ENCODE measurements around the gene TTLL1. TPM values are rescaled to one million over a fixed set of nuclear protein-coding genes. Genes with fewer than 3 reads are reported as not detected.

Gene TTLL1
- 3.7 TPM for polyA plus RNA-seq

DNA sequence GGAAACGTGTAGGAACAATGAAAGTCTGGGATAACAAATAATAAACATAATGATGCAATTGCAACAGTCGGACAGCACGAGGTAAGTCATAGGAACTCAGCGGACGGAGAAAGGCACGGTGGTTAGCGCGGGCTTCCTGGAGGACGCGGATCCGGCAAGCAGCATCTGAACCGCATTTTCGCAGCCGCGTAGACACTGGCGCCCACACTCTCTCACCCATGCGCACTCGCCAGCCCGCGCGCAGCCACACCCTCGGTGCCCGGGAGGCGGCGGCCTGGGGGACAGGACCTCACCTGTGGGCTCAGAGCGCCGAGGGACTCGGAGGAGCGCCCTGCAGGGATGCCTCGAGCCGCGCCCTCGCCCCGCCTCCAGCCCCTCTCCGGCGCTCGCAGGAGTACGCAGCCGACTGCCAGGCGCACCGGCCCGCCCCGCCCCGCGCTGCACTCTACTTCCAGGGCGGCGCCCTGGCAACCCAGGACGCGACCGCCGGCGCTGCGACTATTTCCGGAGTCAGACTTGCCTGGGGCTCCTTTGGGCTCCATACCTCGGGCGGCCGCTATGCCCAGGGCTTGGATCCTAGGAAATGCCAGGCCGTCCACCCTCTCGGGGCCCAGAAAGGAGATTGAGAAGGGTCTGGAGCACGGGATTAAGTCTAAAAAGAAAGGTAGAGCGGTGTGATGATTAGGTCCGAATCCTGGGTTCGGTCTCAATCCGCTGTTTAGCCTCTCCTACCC, at the start of gene TTLL1:
Gene TTLL1 (minus strand): TSS at position 408 of the 734 bp plus-strand sequence. CDS start 13,805 bp downstream, outside the sequence.
- peaks cover 3% of the 10 kb centered on the region for H3K36me3 Mint-ChIP-seq
- H3K9me3 Mint-ChIP-seq: no peaks in the 10 kb centered on the region
- H3K27me3 Mint-ChIP-seq: peaks cover 3% of the 10 kb centered on the region
- H3K4me3 Mint-ChIP-seq: peak within 1 kb of the TSS; percentile 86 to 95 (median 90)
- peak within 1 kb of the TSS; percentile 29 to 64 (median 35) for H3K27ac Mint-ChIP-seq
- peaks cover 11 to 14% (median 11%) of the 10 kb centered on the region in 3 donors for H3K4me1 Mint-ChIP-seq

DNA sequence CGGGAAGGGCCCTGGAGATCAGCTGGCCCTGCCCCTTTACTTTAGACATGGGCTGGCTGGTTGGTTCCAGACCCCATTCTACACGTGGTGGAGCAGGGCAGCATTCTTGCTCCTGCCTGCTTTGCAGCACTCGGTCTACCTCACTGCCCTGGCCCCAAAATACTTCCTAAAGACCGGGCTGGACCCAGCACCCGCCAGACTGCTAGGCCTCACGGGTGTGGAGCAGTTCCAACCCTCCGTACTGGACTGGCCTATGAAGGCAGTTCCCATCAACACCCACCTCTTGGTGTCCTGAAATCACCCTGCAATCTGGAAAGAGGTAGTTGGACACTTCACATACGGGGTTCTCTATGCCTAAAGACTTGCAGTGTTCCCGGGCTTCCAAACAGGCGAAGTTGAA, 47.6 kb upstream of the TTLL1 start:
- H3K36me3 Mint-ChIP-seq: no peaks in the 10 kb centered on the region
- no peaks in the 10 kb centered on the region for H3K9me3 Mint-ChIP-seq
- H3K27me3 Mint-ChIP-seq: no peaks in the 10 kb centered on the region
- no peak overlapping the region for H3K27ac Mint-ChIP-seq
- H3K4me1 Mint-ChIP-seq: peaks cover 4 to 9% (median 9%) of the 10 kb centered on the region in 3 donors
- H3K4me3 Mint-ChIP-seq: no peak overlapping the region

DNA sequence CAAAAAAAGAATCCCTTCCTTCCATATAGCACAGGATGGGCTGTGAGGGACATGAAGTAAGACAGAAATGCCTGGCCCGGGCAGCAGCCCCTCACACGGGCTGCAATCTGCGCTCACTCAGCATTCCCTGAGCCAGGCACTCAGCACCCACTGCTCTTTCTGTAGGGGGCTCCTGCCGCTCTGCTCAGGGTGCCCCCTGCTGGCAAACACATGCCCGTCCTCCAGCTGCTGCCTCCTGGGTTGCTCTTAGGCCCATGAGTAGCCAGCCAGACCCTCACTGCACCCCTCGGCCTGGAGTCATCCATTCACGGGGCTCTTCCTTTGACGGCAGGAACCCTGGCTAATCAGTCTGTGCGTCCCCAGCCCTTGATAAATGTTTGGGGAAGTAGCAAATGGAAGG, 47.1 kb upstream of the TTLL1 start:
- peak overlapping the region in 1 of 4 donors; percentile 12 for H3K4me3 Mint-ChIP-seq
- no peaks in the 10 kb centered on the region for H3K9me3 Mint-ChIP-seq
- peaks cover 4 to 9% (median 8%) of the 10 kb centered on the region in 3 donors for H3K4me1 Mint-ChIP-seq
- H3K27me3 Mint-ChIP-seq: no peaks in the 10 kb centered on the region
- no peaks in the 10 kb centered on the region for H3K36me3 Mint-ChIP-seq
- no peak overlapping the region for H3K27ac Mint-ChIP-seq

DNA sequence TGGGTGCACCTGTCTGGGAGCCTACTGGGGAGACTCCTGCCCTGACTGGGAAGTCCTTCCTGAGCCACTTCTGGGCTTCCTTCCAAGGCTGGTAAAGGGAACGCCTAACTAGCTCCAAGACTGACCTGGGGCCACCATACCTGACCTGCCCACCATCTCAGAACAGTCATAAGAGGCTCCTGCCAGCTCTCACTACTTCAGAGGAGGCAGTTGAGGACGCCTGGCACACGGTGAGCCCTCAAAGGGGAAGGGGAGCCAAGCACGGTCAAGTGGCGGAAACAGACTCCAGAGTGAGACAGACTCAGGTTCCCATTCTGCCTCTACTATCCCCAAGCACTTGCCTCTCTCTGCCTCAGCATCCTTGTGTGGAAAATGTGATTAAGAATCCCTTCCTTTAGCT, 46.4 kb upstream of the TTLL1 start:
- no peaks in the 10 kb centered on the region for H3K9me3 Mint-ChIP-seq
- H3K27ac Mint-ChIP-seq: no peak overlapping the region
- H3K4me3 Mint-ChIP-seq: no peak overlapping the region
- H3K36me3 Mint-ChIP-seq: no peaks in the 10 kb centered on the region
- H3K4me1 Mint-ChIP-seq: peaks cover 4 to 6% (median 5%) of the 10 kb centered on the region in 3 donors
- H3K27me3 Mint-ChIP-seq: no peaks in the 10 kb centered on the region

DNA sequence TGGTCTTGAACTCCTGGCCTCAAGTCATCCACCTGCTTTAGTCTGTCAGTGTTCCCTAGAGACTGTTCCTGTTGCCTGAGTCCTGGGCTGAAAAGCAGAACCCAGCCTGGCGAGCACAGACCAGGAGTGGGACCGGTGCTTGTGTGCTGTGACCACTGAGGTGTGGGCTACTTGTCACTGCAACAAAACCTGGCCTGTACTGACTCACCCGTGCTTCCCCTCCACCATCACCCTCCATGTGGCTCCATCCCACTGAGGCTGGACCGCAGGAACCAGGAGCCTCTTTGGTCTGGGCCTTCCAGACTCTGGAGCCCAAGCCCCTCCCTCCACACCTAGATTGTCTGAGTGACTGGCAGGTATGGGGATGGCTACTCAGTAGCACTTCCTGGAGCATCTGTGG, 45.4 kb upstream of the TTLL1 start:
- no peaks in the 10 kb centered on the region for H3K36me3 Mint-ChIP-seq
- no peaks in the 10 kb centered on the region for H3K9me3 Mint-ChIP-seq
- no peak overlapping the region for H3K27ac Mint-ChIP-seq
- H3K4me3 Mint-ChIP-seq: no peak overlapping the region
- H3K4me1 Mint-ChIP-seq: peaks cover 4 to 7% (median 6%) of the 10 kb centered on the region in 3 donors
- peaks cover 3% of the 10 kb centered on the region for H3K27me3 Mint-ChIP-seq

DNA sequence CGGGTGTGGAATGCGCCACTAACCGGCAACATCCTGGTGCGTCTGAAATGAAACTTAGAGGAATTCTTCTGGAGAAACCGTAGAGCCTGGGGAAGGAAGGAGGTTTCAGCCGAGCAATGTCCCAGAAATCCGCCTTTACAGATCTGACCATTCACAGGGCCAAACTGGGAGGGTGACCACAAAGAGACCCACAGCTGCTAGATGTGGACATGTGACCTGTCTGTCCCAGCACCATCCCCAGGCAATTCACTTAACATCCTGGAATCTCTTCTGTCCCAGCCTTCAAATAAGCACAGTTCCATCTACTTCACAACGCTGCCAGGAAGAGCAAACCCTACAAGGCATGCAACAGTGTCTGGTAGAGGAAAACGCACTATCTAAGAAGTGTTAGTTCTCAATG, 44.2 kb upstream of the TTLL1 start:
- no peak overlapping the region for H3K4me3 Mint-ChIP-seq
- H3K27ac Mint-ChIP-seq: no peak overlapping the region
- peaks cover 8% of the 10 kb centered on the region for H3K27me3 Mint-ChIP-seq
- H3K4me1 Mint-ChIP-seq: peaks cover 9 to 16% (median 15%) of the 10 kb centered on the region in 3 donors
- no peaks in the 10 kb centered on the region for H3K9me3 Mint-ChIP-seq
- H3K36me3 Mint-ChIP-seq: no peaks in the 10 kb centered on the region

DNA sequence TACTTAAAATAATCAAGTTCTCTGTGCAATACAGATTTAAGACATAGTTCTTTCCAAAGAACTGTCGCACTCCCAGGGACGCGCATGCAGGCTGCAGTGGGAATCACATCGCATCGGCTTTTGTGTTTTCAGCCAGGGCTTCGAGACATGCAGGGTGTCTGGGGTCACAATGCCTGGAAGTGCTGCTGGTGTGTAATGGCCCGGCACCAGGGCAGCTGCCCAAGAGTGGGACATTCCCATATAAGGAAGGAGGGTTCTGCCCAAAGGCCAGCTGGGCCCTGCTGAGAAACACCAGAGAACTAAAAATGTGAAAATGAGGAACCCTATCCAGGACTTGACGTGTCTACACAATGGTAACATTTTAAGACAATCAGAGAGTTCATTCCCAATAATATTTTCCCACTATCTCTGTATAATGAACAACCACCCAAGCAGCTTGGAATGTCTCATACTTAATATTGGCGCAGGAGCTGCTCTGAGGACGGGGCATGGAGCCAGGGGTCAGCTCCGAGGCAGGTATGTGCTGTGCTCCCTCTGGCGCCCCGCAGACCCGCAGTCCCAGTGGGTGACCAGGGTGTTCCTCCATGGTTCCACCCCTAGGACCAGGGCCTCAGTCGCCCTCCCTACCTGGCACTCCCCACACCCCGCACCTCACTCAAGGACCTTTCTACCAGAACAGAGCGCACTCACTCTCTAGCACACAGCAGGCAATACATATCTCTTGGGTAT, 42.7 kb upstream of the TTLL1 start:
- H3K9me3 Mint-ChIP-seq: no peaks in the 10 kb centered on the region
- H3K4me3 Mint-ChIP-seq: no peak overlapping the region
- H3K27ac Mint-ChIP-seq: no peak overlapping the region
- H3K27me3 Mint-ChIP-seq: peaks cover 8% of the 10 kb centered on the region
- H3K36me3 Mint-ChIP-seq: no peaks in the 10 kb centered on the region
- peaks cover 9 to 16% (median 16%) of the 10 kb centered on the region in 3 donors for H3K4me1 Mint-ChIP-seq

DNA sequence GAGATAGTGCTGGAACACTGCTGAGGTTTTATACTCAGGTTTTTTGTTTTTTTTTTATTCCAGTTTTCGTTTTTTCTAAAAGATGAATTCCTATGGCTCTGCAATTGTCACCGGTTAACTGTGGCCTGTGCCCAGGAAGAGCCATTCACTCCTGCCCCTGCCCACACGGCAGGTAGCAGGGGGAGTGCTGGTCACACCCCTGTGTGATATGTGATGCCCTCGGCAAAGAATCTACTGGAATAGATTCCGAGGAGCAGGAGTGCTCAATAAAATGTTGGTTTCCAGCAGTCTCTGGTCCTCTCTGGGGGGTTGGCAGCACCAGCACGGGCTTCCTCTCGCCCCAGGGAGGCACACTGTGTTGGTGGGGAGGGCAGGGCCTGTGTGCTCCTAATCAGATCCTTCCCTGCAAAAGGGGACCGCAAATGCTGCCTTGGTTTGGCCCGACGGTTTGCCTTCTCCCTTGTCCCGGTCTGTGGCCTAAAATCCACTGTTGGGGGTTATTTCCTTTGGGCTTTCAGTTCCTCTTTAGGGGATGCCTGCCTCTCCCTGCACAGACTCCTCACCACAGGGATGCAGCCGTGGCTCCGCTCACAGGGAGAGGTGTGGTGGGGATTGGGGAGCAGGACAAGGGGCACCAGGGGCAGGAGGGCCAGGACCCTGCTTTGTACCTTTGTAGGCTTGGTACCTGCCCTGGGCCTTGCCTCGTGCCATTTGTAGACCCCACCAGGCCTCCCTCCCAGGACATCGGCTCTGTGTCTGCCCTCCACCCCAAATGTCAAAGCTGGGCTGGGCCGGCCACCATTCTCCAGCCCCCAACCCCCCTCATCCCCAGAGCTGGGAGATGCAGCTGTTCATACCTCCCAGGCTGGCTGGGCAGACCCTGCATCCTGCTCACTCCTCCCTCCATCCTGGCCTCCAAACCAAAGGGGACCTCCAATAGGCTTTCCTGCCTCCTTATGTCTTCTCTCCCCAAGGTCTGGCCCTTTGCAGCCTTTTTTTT, 40.5 kb upstream of the TTLL1 start:
- Mint-ChIP-seq H3K4me1 (peaks cover 9 to 12% (median 11%) of the 10 kb centered on the region in 3 donors), H3K36me3 (peaks cover 2% of the 10 kb centered on the region), H3K27ac (no peak overlapping the region), H3K27me3 (peaks cover 8% of the 10 kb centered on the region), H3K4me3 (peak overlapping the region in 2 of 4 donors; percentile 63 to 80), H3K9me3 (no peaks in the 10 kb centered on the region)

DNA sequence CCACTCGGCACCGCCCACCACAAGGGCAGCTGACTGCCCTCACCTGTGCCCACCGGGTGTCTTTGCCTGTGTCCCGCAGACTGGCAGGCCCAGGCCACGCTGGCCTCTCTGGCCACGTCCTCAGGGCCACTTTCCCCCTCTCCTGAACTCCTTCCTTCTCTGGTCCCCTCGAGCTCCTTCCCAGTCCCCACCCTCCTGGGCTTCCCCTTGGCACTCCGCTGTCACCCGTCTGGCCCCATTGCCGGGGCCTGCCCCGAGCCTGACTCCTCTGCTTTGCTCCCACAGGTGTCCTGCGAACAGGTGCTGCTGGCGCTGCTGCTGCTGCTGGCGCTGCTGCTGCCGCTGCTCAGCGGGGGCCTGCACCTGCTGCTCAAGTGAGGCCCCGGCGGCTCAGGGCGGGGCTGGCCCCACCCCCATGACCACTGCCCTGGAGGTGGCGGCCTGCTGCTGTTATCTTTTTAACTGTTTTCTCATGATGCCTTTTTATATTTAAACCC, 39.8 kb upstream of the TTLL1 start:
- no peak overlapping the region for H3K27ac Mint-ChIP-seq
- peaks cover 2% of the 10 kb centered on the region for H3K36me3 Mint-ChIP-seq
- H3K9me3 Mint-ChIP-seq: no peaks in the 10 kb centered on the region
- peak overlapping the region in 2 of 4 donors; percentile 12 to 80 for H3K4me3 Mint-ChIP-seq
- peaks cover 8% of the 10 kb centered on the region for H3K27me3 Mint-ChIP-seq
- H3K4me1 Mint-ChIP-seq: peaks cover 9 to 12% (median 11%) of the 10 kb centered on the region in 3 donors

DNA sequence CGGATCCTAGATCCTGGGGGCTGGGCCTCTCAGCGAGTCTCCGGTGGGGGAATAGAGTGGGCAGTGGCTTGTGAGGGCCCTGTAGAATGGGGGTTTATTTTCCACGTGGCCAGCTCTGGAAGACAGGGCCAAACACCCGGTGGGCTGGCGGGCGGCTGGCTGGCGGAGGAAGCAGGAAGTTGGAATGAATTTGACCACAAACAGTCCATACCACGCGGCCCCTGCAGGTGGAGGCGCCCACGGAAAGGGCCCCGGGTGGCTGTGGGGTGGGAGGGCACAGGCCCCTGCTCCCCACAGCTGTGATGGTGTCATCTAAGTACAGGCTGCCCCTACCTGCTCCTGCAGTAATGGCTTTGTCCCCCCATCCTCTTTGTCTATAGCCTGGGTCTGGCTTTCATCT, 38.9 kb upstream of the TTLL1 start:
- Mint-ChIP-seq H3K4me3 (peak overlapping the region in 2 of 4 donors; percentile 55 to 81), H3K27me3 (peaks cover 8% of the 10 kb centered on the region), H3K36me3 (peaks cover 2% of the 10 kb centered on the region), H3K9me3 (no peaks in the 10 kb centered on the region), H3K27ac (no peak overlapping the region), H3K4me1 (peaks cover 9 to 12% (median 11%) of the 10 kb centered on the region in 3 donors)

DNA sequence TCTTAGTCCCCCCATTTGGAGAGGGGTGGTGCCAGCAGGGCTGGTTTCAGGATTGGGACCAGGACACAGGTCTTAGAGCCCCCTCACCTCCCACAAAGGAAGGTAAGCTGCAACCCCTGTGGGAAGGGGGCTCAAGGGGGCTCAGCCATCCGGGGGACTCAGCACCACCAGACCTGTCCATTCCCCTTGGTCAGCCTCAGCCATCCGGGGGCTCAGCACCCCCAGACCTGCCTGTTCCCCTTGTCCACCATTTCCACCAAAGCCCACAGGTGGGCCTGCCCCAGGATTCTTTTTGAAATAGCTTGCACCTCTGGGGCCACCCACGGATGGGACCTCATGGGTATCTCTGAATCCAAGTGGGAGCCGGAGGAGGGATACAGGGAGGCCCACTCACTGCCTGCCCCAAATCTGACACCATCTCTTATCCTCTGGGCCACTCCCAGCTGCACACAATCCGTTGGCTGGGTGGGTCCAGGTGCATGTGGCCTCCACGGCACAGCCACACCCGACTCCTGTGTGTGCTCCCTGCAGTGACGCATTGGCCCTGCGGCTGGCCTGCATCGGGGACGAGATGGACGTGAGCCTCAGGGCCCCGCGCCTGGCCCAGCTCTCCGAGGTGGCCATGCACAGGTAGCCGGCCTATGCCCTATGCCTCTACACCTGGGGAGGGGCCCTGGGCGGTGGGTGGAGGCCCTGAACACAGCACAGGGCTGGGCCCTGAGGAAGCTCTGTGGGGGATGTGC, 38.1 kb upstream of the TTLL1 start:
- Mint-ChIP-seq H3K4me3 (no peak overlapping the region), H3K4me1 (peaks cover 11 to 17% (median 13%) of the 10 kb centered on the region in 3 donors), H3K36me3 (peaks cover 2% of the 10 kb centered on the region), H3K27me3 (peaks cover 10% of the 10 kb centered on the region), H3K9me3 (no peaks in the 10 kb centered on the region), H3K27ac (peak overlapping the region in 1 of 3 donors; percentile 63)

DNA sequence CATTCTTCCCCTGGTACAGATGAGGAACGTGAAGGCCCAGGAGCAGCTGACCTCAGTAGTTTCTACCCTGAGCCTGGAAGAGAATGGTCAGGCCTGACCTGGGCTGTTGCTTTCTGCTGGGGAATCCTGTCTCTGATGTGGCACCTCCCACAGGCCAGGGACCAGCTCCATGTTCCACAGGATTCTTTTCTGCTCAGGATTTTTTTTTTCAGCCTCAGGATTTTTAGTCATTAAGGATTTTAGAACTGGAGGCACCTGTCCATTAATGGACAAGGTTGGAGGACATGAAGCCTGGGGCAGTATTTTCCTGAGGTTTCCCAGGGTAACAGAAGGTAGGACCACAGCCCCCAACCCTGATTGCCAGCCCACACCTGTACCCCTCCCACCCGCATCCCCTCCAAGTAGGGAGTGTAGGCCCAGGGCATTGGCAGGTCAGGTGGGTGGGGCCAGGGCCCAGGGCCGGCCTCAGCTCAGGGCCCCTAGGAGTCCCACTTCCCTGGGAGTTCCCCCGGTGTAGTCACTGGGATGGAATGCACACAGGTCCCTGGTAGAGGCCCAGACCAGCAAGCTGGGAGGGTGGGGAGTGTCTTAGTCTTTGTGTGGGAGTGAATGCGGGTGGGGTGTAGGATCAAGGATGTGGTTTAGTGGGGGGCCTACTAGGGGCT, 37.4 kb upstream of the TTLL1 start:
- H3K27me3 Mint-ChIP-seq: peaks cover 16% of the 10 kb centered on the region
- H3K4me1 Mint-ChIP-seq: peaks cover 17 to 22% (median 18%) of the 10 kb centered on the region in 3 donors
- no peak overlapping the region for H3K27ac Mint-ChIP-seq
- no peak overlapping the region for H3K4me3 Mint-ChIP-seq
- no peaks in the 10 kb centered on the region for H3K9me3 Mint-ChIP-seq
- H3K36me3 Mint-ChIP-seq: peaks cover 2% of the 10 kb centered on the region

DNA sequence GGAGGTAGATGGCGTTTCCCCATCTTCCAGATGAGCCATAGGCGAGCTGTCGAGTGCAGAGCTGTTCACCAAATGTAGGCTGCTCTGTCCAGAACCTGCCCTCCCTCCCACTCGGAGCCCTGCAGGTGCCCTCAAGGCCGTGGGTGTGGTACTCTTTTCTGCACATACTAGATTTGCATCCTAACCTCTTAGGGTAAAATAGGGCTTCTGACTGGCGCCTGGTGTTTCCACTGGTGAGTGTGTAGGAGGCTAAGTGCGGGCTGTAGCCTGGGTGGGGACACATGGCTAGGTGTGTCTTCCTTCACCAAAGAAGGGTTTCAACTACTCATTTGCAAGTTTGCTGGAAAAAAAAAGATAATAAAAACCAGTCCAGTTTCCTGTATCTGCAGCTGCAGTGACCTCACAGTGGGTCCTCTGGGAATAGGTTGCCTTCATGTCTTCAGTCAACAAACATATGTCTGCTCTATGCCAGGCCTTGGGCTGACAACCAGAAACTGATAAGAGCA, 29.8 kb upstream of the TTLL1 start:
- Mint-ChIP-seq H3K36me3 (no peaks in the 10 kb centered on the region), H3K27me3 (peaks cover 56% of the 10 kb centered on the region), H3K27ac (peak overlapping the region in 2 of 3 donors; percentile 62 to 73), H3K4me3 (peak overlapping the region; percentile 60 to 93 (median 62)), H3K4me1 (peaks cover 34 to 49% (median 40%) of the 10 kb centered on the region in 3 donors), H3K9me3 (peaks cover 0 to 2% (median 0%) of the 10 kb centered on the region in 3 donors)
